RWPE2 (cell line): ENCODE results near the gene MPPED2.

Source experiments
- ATAC-seq: fragments of 200-7000 bp; cut with Tn5 transposase; 3 replicates; pipeline ENCODE4 v1.9.1; 2021; ENCODE audit warnings: low read depth
- DNase-seq: peaks from one replicate; pipeline ENCODE4 v3.0.0-alpha.2; 2020; ENCODE audit warnings: low spot score
- H3K27ac ChIP-seq: fragments of 450-650 bp; 2 replicates; pipeline ENCODE4 v1.5.1; 2017; ENCODE audit warnings: mild to moderate bottlenecking; ENCODE audit not compliant: poor library complexity, severe bottlenecking
- H3K27me3 ChIP-seq: fragments of 250-450 bp; sonication (Bioruptor Pico); 2 replicates; pipeline ENCODE4 v1.5.1; 2021; ENCODE audit warnings: mild to moderate bottlenecking, moderate library complexity; ENCODE audit not compliant: insufficient read depth, poor library complexity, severe bottlenecking
- H3K36me3 ChIP-seq: fragments of 250-450 bp; sonication (Bioruptor Pico); 2 replicates; pipeline ENCODE4 v1.5.1; 2020; ENCODE audit warnings: low read depth, mild to moderate bottlenecking, moderate library complexity
- H3K4me1 ChIP-seq: fragments of 250-450 bp; sonication (Bioruptor Pico); 2 replicates; pipeline ENCODE4 v1.5.1; 2021; ENCODE audit warnings: mild to moderate bottlenecking, moderate library complexity; ENCODE audit not compliant: insufficient read depth, poor library complexity, severe bottlenecking
- H3K4me3 ChIP-seq: fragments of 250-450 bp; sonication (Bioruptor Pico); 2 replicates; pipeline ENCODE4 v1.5.1; 2021; ENCODE audit warnings: mild to moderate bottlenecking, moderate library complexity; ENCODE audit not compliant: severe bottlenecking
- H3K9me3 ChIP-seq: fragments of 250-450 bp; sonication (Bioruptor Pico); 2 replicates; pipeline ENCODE4 v1.5.1; 2021; ENCODE audit warnings: mild to moderate bottlenecking, moderate library complexity; ENCODE audit not compliant: severe bottlenecking
- TF ChIP-seq, protein P1 (sequence below): fragments of 450-650 bp; IDR thresholded peaks from one replicate; pipeline ENCODE4 v1.5.1; 2017; ENCODE audit warnings: mild to moderate bottlenecking, moderate library complexity; ENCODE audit not compliant: poor library complexity, severe bottlenecking

The MPPED2 gene

DNA sequence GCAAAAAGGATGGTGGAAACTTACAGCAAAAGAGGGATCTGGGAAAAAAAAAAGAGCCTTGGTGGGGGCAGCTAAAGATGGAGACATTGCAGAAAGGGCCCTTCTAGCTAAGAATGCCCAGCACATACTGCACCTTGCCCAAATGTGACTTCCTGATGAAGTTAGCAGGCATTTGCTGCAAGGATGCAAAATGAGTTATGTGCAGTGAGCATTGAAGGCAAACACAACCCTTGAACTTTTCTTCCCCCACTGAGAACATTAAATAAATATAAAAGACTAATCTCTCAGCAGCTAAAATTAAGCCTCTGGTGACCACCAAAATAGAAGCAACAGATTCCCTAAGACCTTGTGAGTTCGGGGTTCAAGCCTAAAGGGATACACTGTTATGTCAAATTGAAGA is 133.3 kb downstream of the MPPED2 start:
- H3K36me3 ChIP-seq = no peaks in the 10 kb centered on the region
- ATAC-seq = no peak
- TF ChIP-seq, protein P1, sequence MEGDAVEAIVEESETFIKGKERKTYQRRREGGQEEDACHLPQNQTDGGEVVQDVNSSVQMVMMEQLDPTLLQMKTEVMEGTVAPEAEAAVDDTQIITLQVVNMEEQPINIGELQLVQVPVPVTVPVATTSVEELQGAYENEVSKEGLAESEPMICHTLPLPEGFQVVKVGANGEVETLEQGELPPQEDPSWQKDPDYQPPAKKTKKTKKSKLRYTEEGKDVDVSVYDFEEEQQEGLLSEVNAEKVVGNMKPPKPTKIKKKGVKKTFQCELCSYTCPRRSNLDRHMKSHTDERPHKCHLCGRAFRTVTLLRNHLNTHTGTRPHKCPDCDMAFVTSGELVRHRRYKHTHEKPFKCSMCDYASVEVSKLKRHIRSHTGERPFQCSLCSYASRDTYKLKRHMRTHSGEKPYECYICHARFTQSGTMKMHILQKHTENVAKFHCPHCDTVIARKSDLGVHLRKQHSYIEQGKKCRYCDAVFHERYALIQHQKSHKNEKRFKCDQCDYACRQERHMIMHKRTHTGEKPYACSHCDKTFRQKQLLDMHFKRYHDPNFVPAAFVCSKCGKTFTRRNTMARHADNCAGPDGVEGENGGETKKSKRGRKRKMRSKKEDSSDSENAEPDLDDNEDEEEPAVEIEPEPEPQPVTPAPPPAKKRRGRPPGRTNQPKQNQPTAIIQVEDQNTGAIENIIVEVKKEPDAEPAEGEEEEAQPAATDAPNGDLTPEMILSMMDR = no peak

DNA sequence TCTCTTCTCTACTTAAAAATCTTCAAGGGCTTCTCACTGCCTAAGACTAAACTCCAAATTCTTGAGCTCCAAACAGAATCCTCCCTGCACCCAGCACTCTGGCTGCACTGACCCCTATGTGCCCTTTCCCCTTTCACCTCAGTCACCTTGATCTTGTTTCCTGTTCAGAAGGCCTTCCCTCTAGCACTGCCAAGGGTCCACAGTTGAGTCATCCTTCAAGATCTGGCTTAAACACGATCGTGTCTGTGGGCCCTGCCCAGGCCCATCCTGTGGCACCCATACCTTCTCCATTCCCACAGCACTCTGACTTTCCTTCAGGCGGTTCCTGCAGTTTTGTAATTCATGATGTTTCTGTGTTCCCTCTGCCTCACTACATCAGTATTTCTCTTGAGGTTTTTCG is 134.0 kb downstream of the MPPED2 start:
- Histone ChIP-seq H3K4me1 (no peaks in the 10 kb centered on the region), H3K27me3 (no peaks in the 10 kb centered on the region), H3K36me3 (no peaks in the 10 kb centered on the region), H3K27ac (no peak overlapping the region), H3K9me3 (no peaks in the 10 kb centered on the region), H3K4me3 (no peak overlapping the region)
- ATAC-seq (no peak), DNase-seq (no peak)
- TF ChIP-seq, protein P1 = no peak

More for the DNA sequence above, 133.3 kb downstream of the MPPED2 start:
- Histone ChIP-seq H3K4me1 (no peaks in the 10 kb centered on the region), H3K4me3 (no peak overlapping the region), H3K9me3 (no peaks in the 10 kb centered on the region), H3K27me3 (no peaks in the 10 kb centered on the region), H3K27ac (no peak overlapping the region)
- no peak for DNase-seq

DNA sequence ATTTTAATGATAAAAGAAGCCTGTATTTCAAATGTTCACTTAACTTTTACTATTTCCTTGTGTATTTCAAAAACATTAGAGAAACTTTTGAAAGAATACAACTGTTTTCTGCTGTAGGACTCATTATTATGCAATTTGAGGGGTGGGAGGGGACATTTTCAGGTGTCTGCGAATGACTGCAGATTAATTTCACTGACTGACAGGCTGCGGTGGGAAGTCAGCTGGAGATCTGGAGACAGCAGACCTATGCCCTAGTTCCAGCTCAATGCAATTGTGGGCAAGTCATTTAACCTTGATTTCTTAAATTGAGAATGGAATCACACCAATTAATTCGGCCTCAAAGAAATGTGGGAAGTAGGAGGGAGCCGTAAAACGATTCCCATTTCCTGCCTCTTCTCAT is 134.5 kb downstream of the MPPED2 start:
- no peak overlapping the region for H3K27ac ChIP-seq
- no peaks in the 10 kb centered on the region for H3K4me1 ChIP-seq
- no peak for DNase-seq
- no peak overlapping the region for H3K4me3 ChIP-seq
- H3K9me3 ChIP-seq = no peaks in the 10 kb centered on the region
- no peaks in the 10 kb centered on the region for H3K36me3 ChIP-seq
- no peaks in the 10 kb centered on the region for H3K27me3 ChIP-seq
- no peak for ATAC-seq
- TF ChIP-seq, protein P1 = no peak

DNA sequence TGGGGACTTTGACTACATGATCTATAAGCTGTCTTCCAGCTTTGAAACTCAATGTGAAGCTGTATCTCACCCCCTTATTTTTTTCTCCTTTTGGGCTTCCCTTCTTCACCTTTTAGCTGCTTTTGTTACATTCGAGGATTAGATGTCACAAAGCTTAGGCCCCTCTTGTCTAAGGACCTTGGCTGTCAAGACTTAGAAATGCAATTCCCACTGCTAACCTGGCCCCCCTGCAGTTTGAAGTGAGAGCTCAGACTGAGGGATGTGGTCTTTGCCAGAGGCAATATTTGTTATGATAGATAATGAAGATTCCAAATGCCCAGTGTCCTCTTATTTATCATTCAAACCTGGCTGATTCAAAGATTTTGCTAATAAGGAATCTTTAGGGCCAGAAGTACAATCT is 135.0 kb downstream of the MPPED2 start:
- no peak overlapping the region for H3K27ac ChIP-seq
- DNase-seq (no peak), ATAC-seq (no peak)
- no peaks in the 10 kb centered on the region for H3K36me3 ChIP-seq
- H3K27me3 ChIP-seq = no peaks in the 10 kb centered on the region
- TF ChIP-seq, protein P1 = no peak
- H3K9me3 ChIP-seq = no peaks in the 10 kb centered on the region
- H3K4me1 ChIP-seq = no peaks in the 10 kb centered on the region
- no peak overlapping the region for H3K4me3 ChIP-seq

DNA sequence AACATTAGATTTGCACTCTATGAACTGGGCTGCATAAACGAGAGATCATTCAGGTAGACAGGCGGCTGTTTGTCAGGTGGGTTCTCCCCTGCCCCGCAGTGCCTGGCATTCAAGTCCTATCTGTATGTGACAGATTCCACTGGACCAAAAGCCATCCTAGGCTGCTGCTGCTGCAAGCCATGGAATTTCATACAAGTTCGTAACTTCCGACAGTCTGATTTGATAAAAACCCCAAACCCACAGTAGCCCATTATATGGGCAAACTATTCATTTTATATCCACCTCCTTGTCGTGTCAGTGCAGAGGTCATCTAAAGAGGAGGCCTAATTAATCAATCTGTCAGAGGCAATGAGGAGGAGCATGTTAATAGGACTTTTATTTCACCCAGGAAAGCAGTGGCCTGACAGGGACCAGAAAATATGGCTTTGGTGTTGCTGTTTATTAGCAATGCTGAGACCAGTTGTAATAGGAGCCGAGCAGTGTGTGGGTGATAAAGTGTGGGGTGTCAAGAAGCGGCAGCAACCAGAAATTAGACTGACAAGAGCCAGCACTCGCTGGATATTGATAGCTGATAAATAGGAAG is 139.0 kb downstream of the MPPED2 start:
- ATAC-seq (no peak), DNase-seq (no peak)
- Histone ChIP-seq H3K36me3 (no peaks in the 10 kb centered on the region), H3K4me1 (no peaks in the 10 kb centered on the region), H3K4me3 (no peak overlapping the region), H3K27ac (no peak overlapping the region), H3K27me3 (no peaks in the 10 kb centered on the region), H3K9me3 (no peaks in the 10 kb centered on the region)
- TF ChIP-seq, protein P1 = no peak
